B cell (primary cell): ENCODE measurements around the gene WDR4. TPM values are rescaled to one million over a fixed set of nuclear protein-coding genes. Genes with fewer than 3 reads are reported as not detected.

ENCODE experiments used
- ATAC-seq: fragments of 200-7000 bp; cut with Tn5 transposase; one replicate; pipeline ENCODE4 v1.10.0; 2021; ENCODE audit warnings: low read depth, mild to moderate bottlenecking, moderate number of reproducible peaks, moderate library complexity
- CTCF ChIA-PET: fragments of 350-600 bp; sonication (Branson Sonifier 250); formaldehyde crosslinking; loops from one replicate; lab custom pipeline; 2021; ENCODE audit warnings: antibody characterized with exemption, inconsistent platforms; lab: Charles Lee
- POLR2A ChIA-PET: fragments of 350-600 bp; sonication (Branson Sonifier 250); formaldehyde crosslinking; loops from one replicate; lab custom pipeline; 2021; ENCODE audit warnings: antibody characterized with exemption; lab: Charles Lee
- DNase-seq: peaks from one replicate; pipeline ENCODE4 v3.0.0; 2013
- H2AFZ ChIP-seq: 2 replicates; pipeline ENCODE4 v1.6.1; 2012; ENCODE audit warnings: mild to moderate bottlenecking, low read depth, low read length; ENCODE audit not compliant: insufficient read depth, poor library complexity, severe bottlenecking
- H3K27ac ChIP-seq, 2 donors: 1 replicate in 1 of 2; 2 replicates in 1 of 2; pipeline ENCODE4 v1.5.1; 2012 to 2013; ENCODE audit warnings: low read length in 2 of 2, mild to moderate bottlenecking in 2 of 2, moderate library complexity in 1 of 2
- H3K27me3 ChIP-seq, 4 experiments: fragments of 200-600 bp in 1 of 4; sonication (generic) in 1 of 4; replicated peaks in 1 of 4; 1 replicate in 2 of 4; 2 replicates in 2 of 4; pipeline versions ENCODE4 v1.6.1 to v1.7.0; 2013 to 2016; ENCODE audit warnings: low read length in 3 of 4, mild to moderate bottlenecking in 2 of 4, mixed read lengths in 1 of 4, moderate library complexity in 1 of 4; ENCODE audit not compliant: insufficient read depth in 4 of 4, control insufficient read depth in 3 of 4; ENCODE audit errors: control extremely low read depth in 1 of 4
- H3K36me3 ChIP-seq, 2 experiments: replicated peaks in 1 of 2; 1 replicate in 1 of 2; 2 replicates in 1 of 2; pipeline versions ENCODE4 v1.6.1 to v1.7.1; 2013; ENCODE audit warnings: low read length in 1 of 2; ENCODE audit not compliant: insufficient read depth in 2 of 2, control insufficient read depth in 1 of 2; ENCODE audit errors: control extremely low read depth in 1 of 2, extremely low read depth in 1 of 2
- H3K4me1 ChIP-seq, 2 donors: fragments of 200-600 bp in 1 of 2; sonication (generic) in 1 of 2; 1 replicate in 1 of 2; 2 replicates in 1 of 2; pipeline versions ENCODE4 v1.5.1 to v1.6.1; 2013 to 2017; ENCODE audit warnings: low read length in 2 of 2; ENCODE audit not compliant: control insufficient read depth in 2 of 2, insufficient read depth in 2 of 2
- H3K4me2 ChIP-seq: replicated peaks from 2 replicates; pipeline ENCODE3; 2012; ENCODE audit warnings: mild to moderate bottlenecking, low read depth, low read length; ENCODE audit not compliant: poor library complexity, severe bottlenecking
- H3K4me3 ChIP-seq, 5 experiments: fragments of 200-600 bp in 1 of 5; sonication (generic) in 1 of 5; 1 replicate in 3 of 5; 2 replicates in 2 of 5; pipeline versions ENCODE4 v1.5.1 to v1.7.0; 2011 to 2016; ENCODE audit warnings: low read length in 4 of 5, mild to moderate bottlenecking in 4 of 5, low read depth in 2 of 5, control low read depth in 1 of 5, moderate library complexity in 1 of 5; ENCODE audit not compliant: insufficient read depth in 1 of 5; ENCODE audit errors: control extremely low read depth in 1 of 5, extremely low read depth in 1 of 5
- H3K79me2 ChIP-seq: fragments of 200-600 bp; sonication (generic); one replicate; pipeline ENCODE4 v1.6.0; 2016; ENCODE audit warnings: low read length; ENCODE audit not compliant: control insufficient read depth, insufficient read depth
- H3K9ac ChIP-seq: fragments of 200-600 bp; sonication (generic); 2 replicates; pipeline ENCODE4 v1.6.1; 2017; ENCODE audit warnings: mild to moderate bottlenecking, low read length, moderate library complexity
- H3K9me3 ChIP-seq, 3 donors: one replicate each; pipeline versions ENCODE4 v1.6.1 to v1.7.1; 2013; ENCODE audit warnings: low read length in 2 of 3; ENCODE audit not compliant: control insufficient read depth in 2 of 3, insufficient read depth in 1 of 3; ENCODE audit errors: control extremely low read depth in 1 of 3
- H4K20me1 ChIP-seq: 2 replicates; pipeline ENCODE4 v1.6.0; 2012; ENCODE audit warnings: mild to moderate bottlenecking, low read length; ENCODE audit not compliant: insufficient read depth, control insufficient read depth, poor library complexity, severe bottlenecking
- H3K27ac Mint-ChIP-seq: one replicate; pipeline ENCODE4 v1.8.0; 2021; ENCODE audit warnings: mixed read lengths
- H3K27me3 Mint-ChIP-seq: one replicate; pipeline ENCODE4 v1.8.0; 2021; ENCODE audit warnings: mixed read lengths
- H3K4me1 Mint-ChIP-seq: one replicate; pipeline ENCODE4 v1.8.0; 2021; ENCODE audit warnings: mixed read lengths
- H3K4me3 Mint-ChIP-seq: one replicate; pipeline ENCODE4 v1.8.0; 2021; ENCODE audit warnings: mixed read lengths
- H3K9me3 Mint-ChIP-seq: one replicate; pipeline ENCODE4 v1.8.0; 2022; ENCODE audit warnings: mixed read lengths; ENCODE audit not compliant: insufficient read depth
- EZH2 ChIP-seq: IDR thresholded peaks from 2 replicates; pipeline ENCODE4 v1.6.1; 2012; ENCODE audit warnings: borderline replicate concordance, low read depth, mild to moderate bottlenecking, moderate library complexity, low read length; ENCODE audit not compliant: insufficient read depth, poor library complexity, severe bottlenecking
- WGBS: methylation state at CpG from one replicate; pipeline ENCODE4 v1.1.5; 2013; ENCODE audit warnings: missing lambda C conversion rate; ENCODE audit not compliant: insufficient coverage; 5-methylcytosine and 5-hydroxymethylcytosine counted together
- intact Hi-C: fragments of 100-400 bp; cut with micrococcal nuclease; formaldehyde crosslinking; loops from one replicate; pipeline ENCODE4 v1.10.0; 2022
- polyA plus RNA-seq: library from polyadenylated mRNA; depleted of rRNA; stranded (reverse); fragments of >200 nt; gene quantifications from 2 replicates; pipeline ENCODE4 v1.2.3, GENCODE V29; 2012
- total RNA-seq, 2 donors: library from RNA; stranded (reverse); fragments of 120-200 nt in 1 of 2; gene quantifications; 1 replicate in 1 of 2; 2 replicates in 1 of 2; pipeline versions ENCODE4 v1.2.3 to v1.2.4, GENCODE V29; 2013 to 2022
- TF ChIP-seq, protein P1 (sequence below): fragments of 200-600 bp; IDR thresholded peaks from one replicate; pipeline ENCODE4 v1.8.0; 2022; ENCODE audit warnings: antibody characterized with exemption, mild to moderate bottlenecking

The WDR4 gene
- total and polyA plus RNA-seq, 2 donors (not counting 1 experiment from before 2014, with no cell fraction given) = 17.7 to 40.1 TPM

DNA sequence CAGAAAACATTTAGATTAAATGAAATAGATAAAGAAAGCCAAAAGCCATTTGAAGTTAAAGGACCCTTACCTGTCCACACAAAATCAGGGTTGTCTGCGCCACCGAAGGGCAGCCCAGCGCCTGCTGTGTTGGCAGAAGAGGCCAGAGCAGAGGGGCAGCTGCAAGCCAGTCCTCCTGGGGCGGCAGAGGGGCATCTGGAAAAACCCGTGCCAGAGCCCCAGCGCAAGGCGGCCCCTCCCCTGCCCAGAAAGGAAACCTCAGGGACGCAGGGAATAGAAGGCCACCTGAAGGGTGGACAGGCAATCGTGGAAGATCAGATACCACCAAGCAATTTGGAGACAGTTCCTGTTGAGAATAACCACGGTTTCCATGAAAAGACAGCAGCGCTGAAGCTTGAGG, 24.5 kb upstream of the WDR4 start:
- no peaks in the 10 kb centered on the region for H3K9me3 Mint-ChIP-seq
- peaks cover 12 to 57% of the 10 kb centered on the region in 2 experiments for H3K36me3 ChIP-seq
- intact Hi-C loops = no loop called here

DNA sequence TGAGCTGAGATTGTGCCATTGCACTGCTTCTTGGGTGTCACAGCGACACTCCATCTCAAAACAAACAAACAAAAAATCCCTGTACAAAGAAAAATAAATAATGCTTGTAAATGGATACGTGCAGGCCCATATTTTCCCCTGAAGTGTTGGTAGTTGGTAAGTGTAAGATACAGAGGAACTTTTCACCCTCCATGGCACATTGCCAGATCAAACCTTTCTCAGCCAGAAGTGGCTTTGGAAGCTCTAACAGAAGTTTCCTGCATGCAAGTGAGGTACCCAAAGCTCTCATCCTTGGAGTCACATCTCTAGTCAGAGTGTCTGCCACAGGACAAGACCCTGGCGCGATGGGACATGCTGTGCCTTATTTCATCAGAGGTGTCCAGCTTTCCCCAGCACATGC, 21.1 kb upstream of the WDR4 start:
- Mint-ChIP-seq H3K9me3 (no peaks in the 10 kb centered on the region), H3K27ac (no peak overlapping the region), H3K27me3 (no peaks in the 10 kb centered on the region), H3K4me1 (no peaks in the 10 kb centered on the region), H3K4me3 (no peak overlapping the region)
- Histone ChIP-seq H3K79me2 (peaks cover 48% of the 10 kb centered on the region), H3K4me2 (no peak overlapping the region), H3K9me3 (no peaks in the 10 kb centered on the region), H3K27me3 (no peaks in the 10 kb centered on the region), H3K36me3 (peaks cover 6 to 61% of the 10 kb centered on the region in 2 experiments), H3K4me1 (no peaks in the 10 kb centered on the region), H2AFZ (no peak overlapping the region), H3K4me3 (no peak overlapping the region), H3K27ac (no peak overlapping the region), H3K9ac (no peak overlapping the region), H4K20me1 (peaks cover 19% of the 10 kb centered on the region)
- CTCF ChIA-PET = no interaction called here
- no peak for TF ChIP-seq EZH2
- TF ChIP-seq, protein P1, sequence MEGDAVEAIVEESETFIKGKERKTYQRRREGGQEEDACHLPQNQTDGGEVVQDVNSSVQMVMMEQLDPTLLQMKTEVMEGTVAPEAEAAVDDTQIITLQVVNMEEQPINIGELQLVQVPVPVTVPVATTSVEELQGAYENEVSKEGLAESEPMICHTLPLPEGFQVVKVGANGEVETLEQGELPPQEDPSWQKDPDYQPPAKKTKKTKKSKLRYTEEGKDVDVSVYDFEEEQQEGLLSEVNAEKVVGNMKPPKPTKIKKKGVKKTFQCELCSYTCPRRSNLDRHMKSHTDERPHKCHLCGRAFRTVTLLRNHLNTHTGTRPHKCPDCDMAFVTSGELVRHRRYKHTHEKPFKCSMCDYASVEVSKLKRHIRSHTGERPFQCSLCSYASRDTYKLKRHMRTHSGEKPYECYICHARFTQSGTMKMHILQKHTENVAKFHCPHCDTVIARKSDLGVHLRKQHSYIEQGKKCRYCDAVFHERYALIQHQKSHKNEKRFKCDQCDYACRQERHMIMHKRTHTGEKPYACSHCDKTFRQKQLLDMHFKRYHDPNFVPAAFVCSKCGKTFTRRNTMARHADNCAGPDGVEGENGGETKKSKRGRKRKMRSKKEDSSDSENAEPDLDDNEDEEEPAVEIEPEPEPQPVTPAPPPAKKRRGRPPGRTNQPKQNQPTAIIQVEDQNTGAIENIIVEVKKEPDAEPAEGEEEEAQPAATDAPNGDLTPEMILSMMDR = no peak
- no peak for ATAC-seq
- no peak for DNase-seq
- POLR2A ChIA-PET = no interaction called here
- 100% methylated on average over 2 of the region's 4 CpGs for WGBS
- intact Hi-C loops = no loop called here

More for the DNA sequence above, 24.5 kb upstream of the WDR4 start:
- Histone ChIP-seq H3K27me3 (no peaks in the 10 kb centered on the region), H4K20me1 (peaks cover 12% of the 10 kb centered on the region), H3K9me3 (no peaks in the 10 kb centered on the region), H3K27ac (no peak overlapping the region), H3K4me2 (no peak overlapping the region), H2AFZ (no peak overlapping the region), H3K4me3 (no peak overlapping the region), H3K9ac (no peak overlapping the region), H3K4me1 (no peaks in the 10 kb centered on the region), H3K79me2 (peaks cover 29% of the 10 kb centered on the region)
- 98% methylated on average over 11 of the region's 11 CpGs for WGBS
- Mint-ChIP-seq H3K27me3 (no peaks in the 10 kb centered on the region), H3K4me1 (no peaks in the 10 kb centered on the region), H3K4me3 (no peak overlapping the region), H3K27ac (no peak overlapping the region)
- ATAC-seq = no peak
- CTCF ChIA-PET = no interaction called here
- no peak for TF ChIP-seq EZH2
- TF ChIP-seq, protein P1 = no peak
- POLR2A ChIA-PET = no interaction called here
- DNase-seq = no peak
